ENCODE results near the gene SIAH1. TPM values are rescaled to one million over a fixed set of nuclear protein-coding genes. Genes with fewer than 3 reads are reported as not detected.
A peak's percentile ranks its signal among the peaks of the same experiment; 100 is the strongest.

Gene SIAH1
- total RNA-seq, 2 donors from 2014 or later = 15.2 to 16.1 TPM

- Histone ChIP-seq H3K27me3 (no peaks in the 10 kb centered on the region), H3K9me3 (no peaks in the 10 kb centered on the region), H3K27ac (no peak overlapping the region), H3K4me3 (no peak overlapping the region), H3K36me3 (replicated peaks in 1 of 2; ENCODE audit: insufficient read depth in 1 of 2, low read depth in 2 of 2) (no peaks in the 10 kb centered on the region), H3K4me1 (no peaks in the 10 kb centered on the region)
- DNase-seq (no peak), ATAC-seq (no peak)
- intact Hi-C loops (cut with DNase I) = no loop called here
- WGBS, 2 donors = 69 to 81% methylated on average over 7 of the region's 7 CpGs
- no peak for TF ChIP-seq CTCF (IDR thresholded peaks at IDR 0.05)
- no peak for TF ChIP-seq POLR2A (IDR thresholded peaks at IDR 0.05)
Measured at GRCh38 chr16:48323783-48324775, 61.1 kb downstream of the SIAH1 start.

GRCh38 chr16:48321317-48322036 lies 63.7 kb downstream of the SIAH1 start:
- 90 to 95% methylated on average over 2 of the region's 2 CpGs for WGBS, 2 donors
- TF ChIP-seq POLR2A (IDR thresholded peaks at IDR 0.05) (no peak), CTCF (IDR thresholded peaks at IDR 0.05) (no peak)
- no peaks in the 10 kb centered on the region for H3K36me3 ChIP-seq (replicated peaks in 1 of 2; ENCODE audit: insufficient read depth in 1 of 2, low read depth in 2 of 2)
- intact Hi-C loops (cut with DNase I) = no loop called here
- no peak for ATAC-seq
- no peak overlapping the region for H3K27ac ChIP-seq
- DNase-seq = no peak
- H3K27me3 ChIP-seq = no peaks in the 10 kb centered on the region
- no peaks in the 10 kb centered on the region for H3K9me3 ChIP-seq
- no peak overlapping the region for H3K4me3 ChIP-seq
- no peaks in the 10 kb centered on the region for H3K4me1 ChIP-seq

GRCh38 chr16:48318630-48319029 lies 66.6 kb downstream of the SIAH1 start:
- Histone ChIP-seq H3K36me3 (replicated peaks in 1 of 2; ENCODE audit: insufficient read depth in 1 of 2, low read depth in 2 of 2) (no peaks in the 10 kb centered on the region), H3K4me3 (no peak overlapping the region), H3K27ac (peak overlapping the region in 1 of 4 donors; percentile 53), H3K4me1 (peaks cover 4% of the 10 kb centered on the region), H3K27me3 (no peaks in the 10 kb centered on the region), H3K9me3 (no peaks in the 10 kb centered on the region)
- DNase-seq (peak in 1 of 4 donors; percentile 33), ATAC-seq (no peak)
- WGBS, 2 donors = 77 to 89% methylated on average over 4 of the region's 4 CpGs
- intact Hi-C loops (cut with DNase I) = no loop called here
- TF ChIP-seq POLR2A (IDR thresholded peaks at IDR 0.05) (no peak), CTCF (IDR thresholded peaks at IDR 0.05) (no peak)

- H3K4me3 ChIP-seq = no peak overlapping the region
- DNase-seq (peak in 1 of 4 donors; percentile 31), ATAC-seq (no peak)
- H3K36me3 ChIP-seq (replicated peaks in 1 of 2; ENCODE audit: insufficient read depth in 1 of 2, low read depth in 2 of 2) = no peaks in the 10 kb centered on the region
- 58 to 75% methylated on average over 2 of the region's 2 CpGs for WGBS, 2 donors
- TF ChIP-seq POLR2A (IDR thresholded peaks at IDR 0.05) = no peak
- no peak for TF ChIP-seq CTCF (IDR thresholded peaks at IDR 0.05)
- peak overlapping the region in 1 of 4 donors; percentile 53 for H3K27ac ChIP-seq
- intact Hi-C loops (cut with DNase I) = no loop called here
- no peaks in the 10 kb centered on the region for H3K9me3 ChIP-seq
- H3K4me1 ChIP-seq = peaks cover 4% of the 10 kb centered on the region
- no peaks in the 10 kb centered on the region for H3K27me3 ChIP-seq
Measured at GRCh38 chr16:48317614-48318315, 67.4 kb downstream of the SIAH1 start.

All from body of pancreas (tissue), 4 donors.